SJSA1 (cell line): ENCODE measurements around the gene BTRC. TPM values are rescaled to one million over a fixed set of nuclear protein-coding genes. Genes with fewer than 3 reads are reported as not detected.

ENCODE experiments used
- DNase-seq, 2 experiments: peaks; one replicate each; pipeline ENCODE4 v3.0.0-alpha.2; 2015 to 2020; ENCODE audit warnings: low spot score in 2 of 2, low read depth in 1 of 2
- H3K27ac ChIP-seq: fragments of 250-450 bp; sonication (Bioruptor Pico); 2 replicates; pipeline ENCODE4 v1.5.1; 2020; ENCODE audit warnings: mild to moderate bottlenecking, moderate library complexity
- H3K27me3 ChIP-seq: fragments of 250-450 bp; sonication (Bioruptor Pico); replicated peaks from 2 replicates; pipeline ENCODE4 v1.5.1; 2020; ENCODE audit warnings: mild to moderate bottlenecking, moderate library complexity
- H3K36me3 ChIP-seq: fragments of 250-450 bp; sonication (Bioruptor Pico); 2 replicates; pipeline ENCODE4 v1.5.1; 2020; ENCODE audit warnings: mild to moderate bottlenecking
- H3K4me1 ChIP-seq: fragments of 250-450 bp; sonication (Bioruptor Pico); replicated peaks from 2 replicates; pipeline ENCODE4 v1.6.1; 2021; ENCODE audit warnings: mild to moderate bottlenecking
- H3K4me3 ChIP-seq: fragments of 250-450 bp; sonication (Bioruptor Pico); 2 replicates; pipeline ENCODE4 v1.5.1; 2020; ENCODE audit warnings: mild to moderate bottlenecking
- H3K9me3 ChIP-seq: fragments of 250-450 bp; sonication (Bioruptor Pico); replicated peaks from 2 replicates; pipeline ENCODE4 v1.5.1; 2020; ENCODE audit warnings: mild to moderate bottlenecking
- total RNA-seq: library from RNA; depleted of rRNA; stranded (reverse); fragments of >200 nt; shearing (Covaris generic); gene quantifications from 2 replicates; pipeline ENCODE4 v1.2.3, GENCODE V29; 2014

Gene BTRC
- total RNA-seq, 1 experiment from 2014 or later: 11.7 TPM

- no peak for DNase-seq
- no peaks in the 10 kb centered on the region for H3K9me3 ChIP-seq
- no peaks in the 10 kb centered on the region for H3K4me1 ChIP-seq
- H3K27me3 ChIP-seq: no peaks in the 10 kb centered on the region
- H3K4me3 ChIP-seq: no peak overlapping the region
- H3K27ac ChIP-seq: no peak overlapping the region
- peaks cover 27% of the 10 kb centered on the region for H3K36me3 ChIP-seq
Measured at GRCh38 chr10:101536800-101537199, 182.8 kb downstream of the BTRC start.

- H3K4me1 ChIP-seq: no peaks in the 10 kb centered on the region
- H3K9me3 ChIP-seq: no peaks in the 10 kb centered on the region
- H3K4me3 ChIP-seq: no peak overlapping the region
- DNase-seq: no peak
- H3K36me3 ChIP-seq: peaks cover 20% of the 10 kb centered on the region
- no peaks in the 10 kb centered on the region for H3K27me3 ChIP-seq
- H3K27ac ChIP-seq: no peak overlapping the region
Measured at GRCh38 chr10:101538446-101538845, 184.5 kb downstream of the BTRC start.

- H3K4me1 ChIP-seq: no peaks in the 10 kb centered on the region
- peaks cover 5% of the 10 kb centered on the region for H3K36me3 ChIP-seq
- H3K27ac ChIP-seq: no peak overlapping the region
- H3K27me3 ChIP-seq: no peaks in the 10 kb centered on the region
- H3K4me3 ChIP-seq: no peak overlapping the region
- H3K9me3 ChIP-seq: no peaks in the 10 kb centered on the region
- DNase-seq: no peak
Measured at GRCh38 chr10:101545898-101546297, 191.9 kb downstream of the BTRC start.

- Histone ChIP-seq H3K27me3 (no peaks in the 10 kb centered on the region), H3K4me3 (no peak overlapping the region), H3K9me3 (no peaks in the 10 kb centered on the region), H3K27ac (no peak overlapping the region), H3K36me3 (peaks cover 12% of the 10 kb centered on the region), H3K4me1 (no peaks in the 10 kb centered on the region)
- no peak for DNase-seq
Measured at GRCh38 chr10:101550965-101551364, 197.0 kb downstream of the BTRC start.

- Histone ChIP-seq H3K4me1 (no peaks in the 10 kb centered on the region), H3K27me3 (no peaks in the 10 kb centered on the region), H3K4me3 (no peak overlapping the region), H3K9me3 (no peaks in the 10 kb centered on the region), H3K27ac (no peak overlapping the region), H3K36me3 (peaks cover 12% of the 10 kb centered on the region)
- DNase-seq: no peak
Measured at GRCh38 chr10:101552442-101552841, 198.5 kb downstream of the BTRC start.

- Histone ChIP-seq H3K9me3 (no peaks in the 10 kb centered on the region; the same call in 1 of the 2 replicates), H3K4me1 (no peaks in the 10 kb centered on the region), H3K36me3 (peaks cover 4% of the 10 kb centered on the region; the same call in 1 of the 2 replicates), H3K4me3 (no peak overlapping the region), H3K27ac (no peak overlapping the region), H3K27me3 (no peaks in the 10 kb centered on the region)
- no peak for DNase-seq
Measured at GRCh38 chr10:101557541-101557940, 203.6 kb downstream of the BTRC start.

- Histone ChIP-seq H3K27ac (no peak overlapping the region), H3K4me3 (no peak overlapping the region), H3K4me1 (no peaks in the 10 kb centered on the region), H3K9me3 (no peaks in the 10 kb centered on the region; the same call in 1 of the 2 replicates), H3K36me3 (peaks cover 4% of the 10 kb centered on the region; the same call in 1 of the 2 replicates), H3K27me3 (no peaks in the 10 kb centered on the region)
- no peak for DNase-seq
Measured at GRCh38 chr10:101558204-101558603, 204.2 kb downstream of the BTRC start.

GRCh38 chr10:101558671-101559595, 205.0 kb downstream of the BTRC start:
- Histone ChIP-seq H3K36me3 (peaks cover 4% of the 10 kb centered on the region; the same call in 1 of the 2 replicates), H3K4me3 (no peak overlapping the region), H3K9me3 (no peaks in the 10 kb centered on the region; the same call in 1 of the 2 replicates), H3K27ac (no peak overlapping the region), H3K4me1 (no peaks in the 10 kb centered on the region), H3K27me3 (no peaks in the 10 kb centered on the region)
- DNase-seq: no peak

GRCh38 chr10:101559596-101560297, 205.8 kb downstream of the BTRC start:
- DNase-seq: no peak
- H3K27me3 ChIP-seq: peaks cover 4% of the 10 kb centered on the region; the same call in 1 of the 2 replicates
- no peaks in the 10 kb centered on the region for H3K4me1 ChIP-seq
- H3K36me3 ChIP-seq: peaks cover 4% of the 10 kb centered on the region; the same call in 1 of the 2 replicates
- H3K9me3 ChIP-seq: no peaks in the 10 kb centered on the region; the same call in 1 of the 2 replicates
- no peak overlapping the region for H3K27ac ChIP-seq
- no peak overlapping the region for H3K4me3 ChIP-seq

- no peak overlapping the region for H3K27ac ChIP-seq
- peaks cover 4% of the 10 kb centered on the region; the same call in 1 of the 2 replicates for H3K36me3 ChIP-seq
- H3K27me3 ChIP-seq: peaks cover 11% of the 10 kb centered on the region; the same call in 1 of the 2 replicates
- no peak overlapping the region for H3K4me3 ChIP-seq
- no peaks in the 10 kb centered on the region; the same call in 1 of the 2 replicates for H3K9me3 ChIP-seq
- peak in 1 of 2 experiments; percentile 37 for DNase-seq
- H3K4me1 ChIP-seq: no peaks in the 10 kb centered on the region
Measured at GRCh38 chr10:101560298-101561067, 206.5 kb downstream of the BTRC start.

- no peak overlapping the region for H3K27ac ChIP-seq
- no peak overlapping the region for H3K4me3 ChIP-seq
- H3K9me3 ChIP-seq: no peaks in the 10 kb centered on the region; the same call in 1 of the 2 replicates
- H3K27me3 ChIP-seq: peaks cover 18% of the 10 kb centered on the region
- H3K4me1 ChIP-seq: peaks cover under 1% of the 10 kb centered on the region; the same call in 1 of the 2 replicates
- DNase-seq: peak in 1 of 2 experiments; percentile 33
- H3K36me3 ChIP-seq: no peaks in the 10 kb centered on the region
Measured at GRCh38 chr10:101561068-101561915, 207.3 kb downstream of the BTRC start.

GRCh38 chr10:101562231-101562630, 208.3 kb downstream of the BTRC start:
- Histone ChIP-seq H3K4me1 (peaks cover 8% of the 10 kb centered on the region), H3K27me3 (peaks cover 28% of the 10 kb centered on the region), H3K9me3 (no peaks in the 10 kb centered on the region; the same call in 1 of the 2 replicates), H3K36me3 (no peaks in the 10 kb centered on the region), H3K27ac (no peak overlapping the region), H3K4me3 (no peak overlapping the region)
- peak in 1 of 2 experiments; percentile 36 for DNase-seq
